HG02642 (cell line): Measurements from ENCODE around the gene TH.

Experiments
- ATAC-seq: cut with Tn5 transposase; IDR thresholded peaks from one replicate; pipeline ENCODE4 v1.9.1; 2021; ENCODE audit warnings: mild to moderate bottlenecking; ENCODE audit not compliant: unreplicated experiment, poor library complexity

TH gene

GRCh38 chr11:2144544-2145248, 26.9 kb downstream of the TH start:
- ATAC-seq, result no peak

- ATAC-seq, result no peak
These were observed 27.6 kb downstream of the TH start for GRCh38 chr11:2143799-2144543.

GRCh38 chr11:2143477-2143798, 28.2 kb downstream of the TH start:
- ATAC-seq, result no peak

GRCh38 chr11:2142762-2143202, 28.8 kb downstream of the TH start:
- no peak for ATAC-seq

GRCh38 chr11:2142300-2142759, 29.3 kb downstream of the TH start:
- no peak for ATAC-seq

GRCh38 chr11:2140411-2141400, 30.9 kb downstream of the TH start:
- no peak for ATAC-seq

- no peak for ATAC-seq
These were observed 31.8 kb downstream of the TH start for GRCh38 chr11:2139621-2140337.

GRCh38 chr11:2139123-2139521, 32.5 kb downstream of the TH start, which contains the start of gene IGF2:
IGF2 (minus strand) TSS chr11:2139389; CDS start chr11:2135523, 3,866 bp downstream.
- no peak for ATAC-seq

- ATAC-seq, result no peak
These were observed 33.0 kb downstream of the TH start for GRCh38 chr11:2138431-2139122.

- no peak for ATAC-seq
These were observed 33.6 kb downstream of the TH start for GRCh38 chr11:2138068-2138430.

- ATAC-seq, result no peak
These were observed 34.2 kb downstream of the TH start for GRCh38 chr11:2137202-2138067.

- no peak for ATAC-seq
These were observed 34.7 kb downstream of the TH start for GRCh38 chr11:2136952-2137201.

GRCh38 chr11:2136209-2136951, 35.2 kb downstream of the TH start:
- no peak for ATAC-seq

- no peak for ATAC-seq
These were observed 35.9 kb downstream of the TH start for GRCh38 chr11:2135648-2136201.

- no peak for ATAC-seq
These were observed 36.5 kb downstream of the TH start for GRCh38 chr11:2135018-2135569.

- ATAC-seq, result no peak
These were observed 37.3 kb downstream of the TH start for GRCh38 chr11:2134022-2135010.
